ENCODE measurements around the gene POTEM. TPM values are rescaled to one million over a fixed set of nuclear protein-coding genes. Genes with fewer than 3 reads are reported as not detected.

POTEM gene
- not detected in 2 replicates for total RNA-seq

GRCh38 chr14:18967134-18967533 lies at the start of gene POTEM:
Gene POTEM (plus strand): TSS chr14:18967434. CDS start chr14:18967486, 52 bp downstream.

Small RNA genes within 50 kb of the gene (small RNA-seq; reads per million reads assigned to genes)
- gene RNU6-1239P (ENCODE audit: low replicate concordance) = not detected

Measured in placental pericyte (primary cell).